Astrocyte of the cerebellum (primary cell): Measurements from ENCODE around the gene ZNF81.
"Not testable (repeated sequence)": the region's sequence is repeated elsewhere in the genome, so short reads cannot be mapped to it uniquely, and the experiment has no call there.

Source experiments
- DNase-seq: peaks from one replicate; pipeline ENCODE4 v3.0.0-alpha.2; 2011; ENCODE audit warnings: low read depth
- H3K4me3 ChIP-seq: 2 replicates; pipeline ENCODE4 v1.5.1; 2011; ENCODE audit warnings: mild to moderate bottlenecking, low read depth, low read length, moderate library complexity
- in situ Hi-C: cut with HindIII; loops from 2 replicates; pipeline ENCODE4 v1.10.0; 2017; ENCODE audit warnings: low sequenced_read_pairs
- TF ChIP-seq, protein P1 (sequence below): IDR thresholded peaks from 2 replicates; pipeline ENCODE4 v1.5.1; 2012; ENCODE audit warnings: low read length, low read depth, moderate library complexity, mild to moderate bottlenecking; ENCODE audit errors: missing control alignments

The ZNF81 gene

DNA sequence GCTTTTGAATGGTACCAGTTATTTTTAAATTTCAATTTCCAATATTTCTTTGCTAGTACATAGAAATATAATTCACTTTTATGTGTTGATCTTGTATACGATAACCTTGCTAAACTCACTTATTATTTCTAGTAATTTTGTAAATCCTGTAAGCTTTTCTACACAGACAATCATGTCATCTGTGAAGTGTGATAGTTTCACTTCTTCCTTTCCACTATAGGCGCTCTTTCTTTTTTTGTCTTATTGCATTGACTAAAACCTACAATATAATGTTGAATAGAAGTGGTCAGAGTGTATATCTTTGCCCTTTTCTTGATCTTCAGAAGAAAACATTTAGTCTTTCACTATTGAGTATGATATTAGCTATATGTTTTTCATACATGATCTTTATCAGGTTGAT lies 90.5 kb downstream of the ZNF81 start:
- DNase-seq: no peak
- TF ChIP-seq, protein P1, sequence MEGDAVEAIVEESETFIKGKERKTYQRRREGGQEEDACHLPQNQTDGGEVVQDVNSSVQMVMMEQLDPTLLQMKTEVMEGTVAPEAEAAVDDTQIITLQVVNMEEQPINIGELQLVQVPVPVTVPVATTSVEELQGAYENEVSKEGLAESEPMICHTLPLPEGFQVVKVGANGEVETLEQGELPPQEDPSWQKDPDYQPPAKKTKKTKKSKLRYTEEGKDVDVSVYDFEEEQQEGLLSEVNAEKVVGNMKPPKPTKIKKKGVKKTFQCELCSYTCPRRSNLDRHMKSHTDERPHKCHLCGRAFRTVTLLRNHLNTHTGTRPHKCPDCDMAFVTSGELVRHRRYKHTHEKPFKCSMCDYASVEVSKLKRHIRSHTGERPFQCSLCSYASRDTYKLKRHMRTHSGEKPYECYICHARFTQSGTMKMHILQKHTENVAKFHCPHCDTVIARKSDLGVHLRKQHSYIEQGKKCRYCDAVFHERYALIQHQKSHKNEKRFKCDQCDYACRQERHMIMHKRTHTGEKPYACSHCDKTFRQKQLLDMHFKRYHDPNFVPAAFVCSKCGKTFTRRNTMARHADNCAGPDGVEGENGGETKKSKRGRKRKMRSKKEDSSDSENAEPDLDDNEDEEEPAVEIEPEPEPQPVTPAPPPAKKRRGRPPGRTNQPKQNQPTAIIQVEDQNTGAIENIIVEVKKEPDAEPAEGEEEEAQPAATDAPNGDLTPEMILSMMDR: no peak
- no peak overlapping the region for H3K4me3 ChIP-seq
- in situ Hi-C loops: no loop called here

DNA sequence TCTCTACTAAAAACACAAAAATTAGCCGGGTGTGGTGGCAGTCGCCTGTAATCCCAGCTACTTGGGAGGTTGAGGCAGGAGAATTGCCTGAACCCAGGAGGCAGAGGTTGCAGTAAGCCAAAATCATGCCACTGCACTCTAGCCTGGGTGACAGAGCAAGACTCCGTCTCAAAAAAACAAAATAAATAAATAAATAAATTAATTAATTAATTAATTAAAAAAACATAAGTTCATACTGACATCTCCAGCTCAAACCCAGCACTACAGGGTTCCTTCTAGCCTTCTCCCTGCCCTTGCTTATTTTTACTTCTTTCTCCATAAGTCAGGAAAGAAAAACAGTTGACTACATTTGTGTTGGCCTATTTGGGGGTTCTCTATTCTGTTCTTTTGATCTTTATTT lies 95.3 kb downstream of the ZNF81 start:
- in situ Hi-C loops, DNase-seq, H3K4me3 ChIP-seq: not testable (repeated sequence)

DNA sequence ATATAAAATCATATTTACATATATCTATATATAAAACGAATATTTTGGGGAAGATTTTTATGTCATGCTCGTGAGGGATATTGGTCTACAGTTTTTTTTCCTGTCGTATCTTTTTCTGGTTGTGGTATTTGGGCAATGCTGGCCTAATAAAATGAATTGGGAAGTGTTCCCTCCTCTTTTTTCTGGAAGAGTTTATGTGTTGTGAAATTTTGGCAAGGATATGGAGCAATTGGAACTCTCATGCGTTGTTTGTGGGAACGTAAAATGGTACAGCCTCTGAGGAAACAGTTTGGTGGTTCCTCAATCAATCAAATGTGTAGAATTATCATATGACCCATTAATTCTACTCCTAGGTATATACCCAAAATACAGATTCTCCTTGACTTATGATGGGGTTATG lies 97.2 kb downstream of the ZNF81 start:
- TF ChIP-seq, protein P1: no peak
- in situ Hi-C loops: no loop called here
- no peak overlapping the region for H3K4me3 ChIP-seq
- no peak for DNase-seq

DNA sequence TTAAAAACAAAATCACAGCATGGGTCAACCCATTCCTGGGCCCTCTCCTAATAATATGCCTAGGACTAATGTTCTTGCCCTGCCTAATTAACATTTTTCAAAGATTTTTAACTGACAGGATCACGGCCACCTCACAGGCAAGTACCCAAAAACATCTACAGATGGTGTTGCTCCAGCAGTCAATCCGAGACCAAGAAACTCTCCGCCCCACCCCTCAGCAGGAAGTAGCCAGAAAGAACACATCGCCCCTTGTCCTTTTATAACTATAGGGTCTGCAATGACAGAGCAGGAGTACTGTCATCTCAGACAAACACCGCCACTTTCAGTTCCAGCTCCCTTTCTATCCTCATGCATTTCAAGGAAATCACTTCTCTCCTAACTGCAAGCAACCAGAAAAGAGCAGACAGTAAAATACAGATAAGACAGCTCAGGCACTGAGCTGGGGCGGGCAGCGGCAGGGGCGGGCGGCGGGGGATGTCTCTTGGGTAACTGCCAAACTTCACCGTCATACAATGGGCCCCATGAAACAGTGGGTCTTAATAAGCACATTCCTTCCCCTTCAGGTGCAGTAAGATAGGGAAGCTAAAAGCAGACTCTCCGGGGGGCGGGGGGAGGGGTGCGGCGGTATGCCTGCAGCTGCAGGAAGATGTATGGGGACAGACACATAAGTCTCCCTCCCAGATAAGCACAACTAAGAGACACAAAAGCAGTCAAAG lies 99.7 kb downstream of the ZNF81 start:
- H3K4me3 ChIP-seq: no peak overlapping the region
- in situ Hi-C loops: no loop called here
- no peak for DNase-seq
- TF ChIP-seq, protein P1: no peak

DNA sequence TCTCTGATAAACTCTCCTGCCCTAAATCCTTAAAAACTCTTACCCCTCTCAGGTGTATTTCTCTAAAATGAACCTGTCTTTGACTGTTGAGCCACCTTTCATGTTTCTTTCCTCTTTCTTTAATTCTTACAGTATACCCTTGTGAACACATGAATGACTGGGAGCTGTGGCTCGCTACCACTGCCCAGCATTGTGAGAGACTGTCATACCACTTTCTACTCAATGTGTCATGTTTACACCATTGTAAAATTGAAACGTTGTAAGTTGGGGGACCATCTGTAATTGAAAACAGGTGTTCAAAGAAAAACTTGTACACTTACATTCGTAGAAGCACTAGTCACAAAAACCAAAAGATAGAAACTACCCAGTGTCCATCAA lies 100.2 kb downstream of the ZNF81 start:
- H3K4me3 ChIP-seq: no peak overlapping the region
- no peak for DNase-seq
- in situ Hi-C loops: no loop called here
- TF ChIP-seq, protein P1: no peak

DNA sequence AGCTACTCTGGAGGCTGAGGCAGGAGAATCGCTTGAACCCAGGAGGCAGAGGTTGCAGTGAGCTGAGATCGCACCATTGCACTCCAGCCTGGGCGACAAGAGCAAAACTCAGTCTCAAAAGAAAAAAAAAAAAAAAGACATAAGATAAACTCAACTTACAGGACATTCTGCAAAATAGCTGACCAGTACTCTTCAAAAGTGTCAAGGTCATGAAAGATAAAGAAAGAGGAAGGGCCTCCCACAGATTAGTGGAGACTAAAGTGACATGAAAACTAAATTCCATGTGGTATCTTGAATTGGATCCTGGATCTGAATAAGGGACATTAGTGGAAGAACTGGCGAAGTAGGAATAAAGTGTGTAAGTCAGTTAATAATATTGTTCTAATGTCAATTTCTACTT lies 103.7 kb downstream of the ZNF81 start:
- in situ Hi-C loops: no loop called here
- TF ChIP-seq, protein P1: no peak
- DNase-seq: no peak
- no peak overlapping the region for H3K4me3 ChIP-seq

DNA sequence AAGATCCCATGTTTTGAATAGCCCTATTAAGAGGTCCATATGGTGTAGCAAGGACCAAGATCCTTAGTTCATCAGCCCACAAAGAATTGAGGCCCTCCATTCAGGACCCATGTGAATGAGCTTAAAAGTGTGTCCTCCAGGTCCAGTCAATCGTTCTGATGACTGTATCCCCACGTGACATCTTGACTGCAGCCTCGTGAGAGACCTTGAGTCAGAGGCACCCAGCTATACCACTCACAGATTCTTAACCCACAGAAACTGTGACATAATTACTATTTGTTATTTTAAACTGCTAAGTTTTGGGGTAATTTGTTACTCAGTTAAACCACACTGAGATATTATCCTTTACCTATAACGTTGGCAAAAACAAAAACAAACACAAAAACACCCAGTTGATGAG lies 104.7 kb downstream of the ZNF81 start:
- in situ Hi-C loops: no loop called here

DNA sequence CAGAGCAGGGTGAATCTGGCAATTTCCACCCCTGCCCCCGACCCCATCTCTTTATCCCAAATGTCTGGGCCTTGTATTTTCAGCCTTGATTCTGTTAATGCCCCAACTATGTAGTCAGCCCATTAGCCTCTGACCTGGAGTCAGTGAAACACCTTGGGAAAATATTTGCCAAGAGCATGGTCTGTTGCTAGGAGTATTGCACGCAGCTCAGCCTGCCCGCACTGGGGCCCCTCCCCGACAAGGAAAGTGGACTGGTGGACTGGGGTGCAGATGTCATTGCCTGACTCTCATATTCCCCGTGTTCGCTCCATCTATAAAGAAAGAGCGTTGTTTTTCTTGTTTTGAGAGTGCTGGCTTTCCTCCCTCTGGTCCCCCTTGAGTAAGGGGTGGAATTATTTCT lies 118.6 kb downstream of the ZNF81 start:
- DNase-seq, H3K4me3 ChIP-seq, in situ Hi-C loops: not testable (repeated sequence)

More for the DNA sequence above, 104.7 kb downstream of the ZNF81 start:
- H3K4me3 ChIP-seq: no peak overlapping the region
- DNase-seq: no peak
- TF ChIP-seq, protein P1: no peak
